HepG2 (cell line): ENCODE measurements around the gene MCRS1. TPM values are rescaled to one million over a fixed set of nuclear protein-coding genes. Genes with fewer than 3 reads are reported as not detected.

Source experiments
- ARID2 ChIP-seq: sonication (generic); formaldehyde crosslinking; IDR thresholded peaks from 2 replicates; pipeline ENCODE4 v1.8.1; 2022; ENCODE audit warnings: mild to moderate bottlenecking, missing genetic modification reagents, borderline replicate concordance
- FOXP1 ChIP-seq, 2 experiments: fragments of 450-650 bp in 1 of 2; IDR thresholded peaks; 2 replicates each; pipeline ENCODE4 v1.6.1; 2017 to 2018; ENCODE audit warnings: antibody characterized with exemption in 1 of 2
- GATAD2A ChIP-seq: IDR thresholded peaks from 2 replicates; pipeline ENCODE4 v1.6.1; 2016
- HNF4A ChIP-seq: sonication (generic); formaldehyde crosslinking; IDR thresholded peaks from 2 replicates; pipeline ENCODE4 v1.4.0; 2020; ENCODE audit warnings: missing genetic modification reagents
- MED8 ChIP-seq: sonication (generic); formaldehyde crosslinking; IDR thresholded peaks from 2 replicates; pipeline ENCODE4 v1.8.1; 2023; ENCODE audit warnings: mild to moderate bottlenecking, missing genetic modification reagents; ENCODE audit not compliant: insufficient replicate concordance
- MTA3 ChIP-seq: sonication (generic); formaldehyde crosslinking; IDR thresholded peaks from 2 replicates; pipeline ENCODE4 v1.4.0; 2020; ENCODE audit warnings: missing genetic modification reagents
- NCOA2 ChIP-seq: sonication (generic); formaldehyde crosslinking; IDR thresholded peaks from 2 replicates; pipeline ENCODE4 v1.8.0; 2022; ENCODE audit warnings: inconsistent platforms
- NFIB ChIP-seq: sonication (generic); formaldehyde crosslinking; IDR thresholded peaks from 2 replicates; pipeline ENCODE4 v1.9.0; 2021; ENCODE audit warnings: missing genetic modification reagents, mild to moderate bottlenecking, borderline replicate concordance
- SP4 ChIP-seq: sonication (generic); formaldehyde crosslinking; IDR thresholded peaks from 2 replicates; pipeline ENCODE4 v1.8.1; 2023; ENCODE audit warnings: mild to moderate bottlenecking, missing genetic modification reagents
- SUZ12 ChIP-seq: fragments of 150-350 bp; IDR thresholded peaks from 2 replicates; pipeline ENCODE4 v1.6.1; 2014; ENCODE audit warnings: low read depth, low read length
- SYNCRIP ChIP-seq: fragments of 200-400 bp; formaldehyde crosslinking; IDR thresholded peaks from 2 replicates; pipeline ENCODE4 v1.6.1; 2018; ENCODE audit warnings: mild to moderate bottlenecking, low read depth, low read length; ENCODE audit not compliant: insufficient read depth
- YEATS4 ChIP-seq: sonication (generic); formaldehyde crosslinking; IDR thresholded peaks from 2 replicates; pipeline ENCODE4 v1.4.0; 2020; ENCODE audit warnings: missing genetic modification reagents, borderline replicate concordance
- ZNF331 ChIP-seq: sonication (generic); formaldehyde crosslinking; IDR thresholded peaks from 2 replicates; pipeline ENCODE4 v1.4.0; 2020; ENCODE audit warnings: missing genetic modification reagents
- ZSCAN30 ChIP-seq: sonication (generic); formaldehyde crosslinking; IDR thresholded peaks from 2 replicates; pipeline ENCODE4 v1.5.0; 2020; ENCODE audit warnings: mild to moderate bottlenecking, missing genetic modification reagents
- ZZZ3 ChIP-seq: sonication (generic); formaldehyde crosslinking; IDR thresholded peaks from 2 replicates; pipeline ENCODE4 v1.4.0; 2020; ENCODE audit warnings: missing genetic modification reagents, mild to moderate bottlenecking, borderline replicate concordance
- polyA plus RNA-seq, 8 experiments: library from polyadenylated mRNA; depleted of rRNA in 3 of 8; stranded (reverse) in 7 of 8; unstranded in 1 of 8; fragments of >200 nt; fragmentation: Illumina TruSeq in 4 of 8; extraction: Trizol in 4 of 8; gene quantifications; 2 replicates each; pipeline versions ENCODE4 v1.2.1 to v1.2.3, GENCODE V29; 2011 to 2016; ENCODE audit warnings: low read depth in 4 of 8, missing spikeins in 1 of 8, mixed read lengths in 1 of 8; ENCODE audit not compliant: insufficient read depth in 1 of 8
- total RNA-seq, 5 experiments: library from RNA; depleted of rRNA; stranded (reverse); fragments of >200 nt; fragmentation: Illumina TruSeq; extraction: Trizol; gene quantifications; 2 replicates each; pipeline ENCODE4 v1.2.3, GENCODE V29; 2016; ENCODE audit warnings: low read depth in 1 of 5
- TF ChIP-seq, protein P1 (sequence below): sonication (generic); formaldehyde crosslinking; IDR thresholded peaks from 2 replicates; pipeline ENCODE4 v1.4.0; 2020; ENCODE audit warnings: mild to moderate bottlenecking, missing genetic modification reagents
- TF ChIP-seq, protein P2 (sequence below): sonication (generic); formaldehyde crosslinking; IDR thresholded peaks from 2 replicates; pipeline ENCODE4 v1.4.0; 2020; ENCODE audit warnings: mild to moderate bottlenecking, missing genetic modification reagents
- TF ChIP-seq, protein P3 (sequence below): sonication (generic); formaldehyde crosslinking; IDR thresholded peaks from 2 replicates; pipeline ENCODE4 v1.9.0; 2022; ENCODE audit warnings: low read depth, missing genetic modification reagents
- TF ChIP-seq, protein P4 (sequence below), 2 experiments: sonication (generic) in 1 of 2; formaldehyde crosslinking in 1 of 2; IDR thresholded peaks; 2 replicates each; pipeline versions ENCODE4 v1.4.0 to v1.6.1; 2016 to 2020; ENCODE audit warnings: borderline replicate concordance in 1 of 2, low read depth in 1 of 2, mild to moderate bottlenecking in 1 of 2, missing genetic modification reagents in 1 of 2

The MCRS1 gene
- total and polyA plus RNA-seq, 2 of the 13 experiments (the other 11 are each of a cell fraction or from before 2014, with no cell fraction given): 51.0 to 66.3 TPM

DNA sequence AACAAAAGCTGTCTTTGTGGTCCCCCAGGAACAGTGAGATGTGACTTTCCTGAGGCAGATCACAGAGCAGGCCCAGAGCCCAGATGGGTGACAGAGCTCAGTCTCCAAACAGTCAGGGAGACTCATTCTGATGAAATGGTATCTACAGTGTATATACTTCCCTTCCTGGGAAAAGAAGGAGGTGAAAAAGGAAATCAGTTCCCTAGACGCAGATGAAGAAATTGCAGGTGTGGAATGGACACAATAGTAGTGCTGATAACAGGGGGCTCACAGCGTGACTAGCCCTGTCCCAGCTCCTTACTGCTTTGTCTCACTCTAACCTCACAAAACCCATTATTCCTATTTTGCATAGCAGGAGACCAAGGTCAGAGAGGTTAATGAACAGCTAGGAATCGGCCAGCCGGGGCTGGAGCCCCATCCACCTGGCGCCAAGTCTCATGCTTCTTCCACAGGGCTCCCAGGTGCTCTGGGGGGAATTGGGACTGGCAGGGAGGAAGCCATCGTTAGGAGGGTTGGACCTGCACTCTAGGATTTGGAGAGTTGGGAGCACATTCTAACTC is 17.2 kb downstream of the MCRS1 start (continued):
- TF ChIP-seq, protein P1, sequence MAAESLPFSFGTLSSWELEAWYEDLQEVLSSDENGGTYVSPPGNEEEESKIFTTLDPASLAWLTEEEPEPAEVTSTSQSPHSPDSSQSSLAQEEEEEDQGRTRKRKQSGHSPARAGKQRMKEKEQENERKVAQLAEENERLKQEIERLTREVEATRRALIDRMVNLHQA (CRISPR knock-in tag): no peak
- TF ChIP-seq MTA3 (CRISPR knock-in tag) (no peak), ZZZ3 (CRISPR knock-in tag) (no peak), NFIB (no peak), NCOA2 (CRISPR knock-in tag) (peak; percentile 25; the same call in 1 of the 2 replicates), ZNF331 (CRISPR knock-in tag) (peak; percentile 54; the same call in 1 of the 2 replicates), SP4 (CRISPR knock-in tag) (0 out of 2 replicates have a peak, but pooled peaks have one; percentile 19), YEATS4 (CRISPR knock-in tag) (0 out of 2 replicates have a peak, but pooled peaks have one; percentile 31), FOXP1 (IDR thresholded peaks at IDR 0.05) (no peak), FOXP1 (CRISPR knock-in tag; IDR thresholded peaks at IDR 0.05) (no peak), SUZ12 (no peak), GATAD2A (no peak), ZSCAN30 (no peak), ARID2 (CRISPR knock-in tag) (no peak), MED8 (CRISPR knock-in tag) (no peak), SYNCRIP (no peak), HNF4A (CRISPR knock-in tag) (0 out of 2 replicates have a peak, but pooled peaks have one; percentile 19)
- TF ChIP-seq, protein P2, sequence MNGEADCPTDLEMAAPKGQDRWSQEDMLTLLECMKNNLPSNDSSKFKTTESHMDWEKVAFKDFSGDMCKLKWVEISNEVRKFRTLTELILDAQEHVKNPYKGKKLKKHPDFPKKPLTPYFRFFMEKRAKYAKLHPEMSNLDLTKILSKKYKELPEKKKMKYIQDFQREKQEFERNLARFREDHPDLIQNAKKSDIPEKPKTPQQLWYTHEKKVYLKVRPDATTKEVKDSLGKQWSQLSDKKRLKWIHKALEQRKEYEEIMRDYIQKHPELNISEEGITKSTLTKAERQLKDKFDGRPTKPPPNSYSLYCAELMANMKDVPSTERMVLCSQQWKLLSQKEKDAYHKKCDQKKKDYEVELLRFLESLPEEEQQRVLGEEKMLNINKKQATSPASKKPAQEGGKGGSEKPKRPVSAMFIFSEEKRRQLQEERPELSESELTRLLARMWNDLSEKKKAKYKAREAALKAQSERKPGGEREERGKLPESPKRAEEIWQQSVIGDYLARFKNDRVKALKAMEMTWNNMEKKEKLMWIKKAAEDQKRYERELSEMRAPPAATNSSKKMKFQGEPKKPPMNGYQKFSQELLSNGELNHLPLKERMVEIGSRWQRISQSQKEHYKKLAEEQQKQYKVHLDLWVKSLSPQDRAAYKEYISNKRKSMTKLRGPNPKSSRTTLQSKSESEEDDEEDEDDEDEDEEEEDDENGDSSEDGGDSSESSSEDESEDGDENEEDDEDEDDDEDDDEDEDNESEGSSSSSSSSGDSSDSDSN (CRISPR knock-in tag): 0 out of 2 replicates have a peak, but pooled peaks have one; percentile 15
- TF ChIP-seq, protein P3, sequence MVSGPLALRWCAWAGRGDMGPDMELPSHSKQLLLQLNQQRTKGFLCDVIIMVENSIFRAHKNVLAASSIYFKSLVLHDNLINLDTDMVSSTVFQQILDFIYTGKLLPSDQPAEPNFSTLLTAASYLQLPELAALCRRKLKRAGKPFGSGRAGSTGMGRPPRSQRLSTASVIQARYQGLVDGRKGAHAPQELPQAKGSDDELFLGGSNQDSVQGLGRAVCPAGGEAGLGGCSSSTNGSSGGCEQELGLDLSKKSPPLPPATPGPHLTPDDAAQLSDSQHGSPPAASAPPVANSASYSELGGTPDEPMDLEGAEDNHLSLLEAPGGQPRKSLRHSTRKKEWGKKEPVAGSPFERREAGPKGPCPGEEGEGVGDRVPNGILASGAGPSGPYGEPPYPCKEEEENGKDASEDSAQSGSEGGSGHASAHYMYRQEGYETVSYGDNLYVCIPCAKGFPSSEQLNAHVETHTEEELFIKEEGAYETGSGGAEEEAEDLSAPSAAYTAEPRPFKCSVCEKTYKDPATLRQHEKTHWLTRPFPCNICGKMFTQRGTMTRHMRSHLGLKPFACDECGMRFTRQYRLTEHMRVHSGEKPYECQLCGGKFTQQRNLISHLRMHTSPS (CRISPR knock-in tag): no peak
- TF ChIP-seq, protein P4, sequence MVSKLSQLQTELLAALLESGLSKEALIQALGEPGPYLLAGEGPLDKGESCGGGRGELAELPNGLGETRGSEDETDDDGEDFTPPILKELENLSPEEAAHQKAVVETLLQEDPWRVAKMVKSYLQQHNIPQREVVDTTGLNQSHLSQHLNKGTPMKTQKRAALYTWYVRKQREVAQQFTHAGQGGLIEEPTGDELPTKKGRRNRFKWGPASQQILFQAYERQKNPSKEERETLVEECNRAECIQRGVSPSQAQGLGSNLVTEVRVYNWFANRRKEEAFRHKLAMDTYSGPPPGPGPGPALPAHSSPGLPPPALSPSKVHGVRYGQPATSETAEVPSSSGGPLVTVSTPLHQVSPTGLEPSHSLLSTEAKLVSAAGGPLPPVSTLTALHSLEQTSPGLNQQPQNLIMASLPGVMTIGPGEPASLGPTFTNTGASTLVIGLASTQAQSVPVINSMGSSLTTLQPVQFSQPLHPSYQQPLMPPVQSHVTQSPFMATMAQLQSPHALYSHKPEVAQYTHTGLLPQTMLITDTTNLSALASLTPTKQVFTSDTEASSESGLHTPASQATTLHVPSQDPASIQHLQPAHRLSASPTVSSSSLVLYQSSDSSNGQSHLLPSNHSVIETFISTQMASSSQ (IDR thresholded peaks at IDR 0.05; ENCODE audit: low read depth): peak; percentile 83
- TF ChIP-seq, protein P4 (CRISPR knock-in tag; IDR thresholded peaks at IDR 0.05; ENCODE audit: borderline replicate concordance): peak; percentile 92
